Heart right ventricle (tissue), 16 donors: ENCODE data around the gene SYTL3. TPM values are rescaled to one million over a fixed set of nuclear protein-coding genes. Genes with fewer than 3 reads are reported as not detected.

Experiments
- ATAC-seq, 8 donors: fragments of 200-7000 bp; cut with Tn5 transposase; one replicate each; pipeline ENCODE4 v1.9.1; 2020; ENCODE audit warnings: mild to moderate bottlenecking in 8 of 8, moderate library complexity in 8 of 8, moderate number of reproducible peaks in 1 of 8
- DNase-seq, 2 donors: peaks; one replicate each; pipeline ENCODE4 v3.0.0-alpha.2; 2020
- H3K27ac ChIP-seq, 10 donors: fragments of 200-600 bp; sonication (generic) in 2 of 10; one replicate each; pipeline versions ENCODE4 v1.5.0 to v1.8.0; 2020 to 2022; ENCODE audit warnings: mild to moderate bottlenecking in 3 of 10
- H3K27me3 ChIP-seq, 7 donors: fragments of 200-600 bp; one replicate each; pipeline ENCODE4 v1.8.0; 2021 to 2022; ENCODE audit warnings: mild to moderate bottlenecking in 2 of 7
- H3K36me3 ChIP-seq, 9 donors: fragments of 200-600 bp; sonication (generic) in 1 of 9; one replicate each; pipeline versions ENCODE4 v1.5.0 to v1.8.0; 2020 to 2022; ENCODE audit warnings: mild to moderate bottlenecking in 2 of 9
- H3K4me1 ChIP-seq, 9 donors: fragments of 200-600 bp; sonication (generic) in 1 of 9; one replicate each; pipeline versions ENCODE4 v1.5.0 to v1.8.0; 2020 to 2022; ENCODE audit warnings: mild to moderate bottlenecking in 4 of 9
- H3K4me3 ChIP-seq, 10 donors: fragments of 200-600 bp; sonication (generic) in 2 of 10; one replicate each; pipeline versions ENCODE4 v1.5.0 to v1.8.0; 2020 to 2022; ENCODE audit warnings: mild to moderate bottlenecking in 7 of 10, moderate library complexity in 2 of 10
- H3K9me3 ChIP-seq, 11 donors: fragments of 200-600 bp in 10 of 11; sonication (generic) in 2 of 11; one replicate each; pipeline versions ENCODE4 v1.5.0 to v1.8.0; 2013 to 2022; ENCODE audit warnings: mild to moderate bottlenecking in 2 of 11, control low read depth in 1 of 11, moderate library complexity in 1 of 11
- WGBS, 2 donors: extraction: QIAGEN DNeasy Blood & Tissue Kit; methylation state at CpG; one replicate each; pipeline ENCODE4 v1.1.7; 2013; ENCODE audit warnings: inconsistent platforms in 1 of 2; 5-methylcytosine and 5-hydroxymethylcytosine counted together
- intact Hi-C, 10 donors: fragments of 100-400 bp; cut with DNase I; formaldehyde crosslinking; loops; one replicate each; pipeline versions ENCODE4 v1.11.1 to v1.14.2; 2022
- polyA plus RNA-seq, 2 donors: library from polyadenylated mRNA; stranded (reverse); fragments of 200-250 nt; gene quantifications; one replicate each; pipeline ENCODE4 v1.2.3, GENCODE V29; 2013
- total RNA-seq, 10 donors: library from RNA; stranded (reverse); fragmentation: NEBNext Ultra II Directional in 3 of 10; extraction: Animal tissue kit (Norgen Biotek cat#: 25700) in 3 of 10; gene quantifications; one replicate each; pipeline versions ENCODE4 v1.2.1 to v1.2.4, GENCODE V29; 2021 to 2023
- TF ChIP-seq, protein P1 (sequence below), 9 donors: fragments of 200-600 bp; sonication (generic) in 2 of 9; IDR thresholded peaks; one replicate each; pipeline versions ENCODE4 v1.5.0 to v1.8.0; 2021 to 2022; ENCODE audit warnings: antibody characterized with exemption in 9 of 9, mild to moderate bottlenecking in 5 of 9, moderate library complexity in 1 of 9
- donor health status: Arrhythmogenic right ventricular cardiomyopathy.
- donor health status: ischemic (EF 13 %, LVEDD 7.1; RV severe dilation, severe dysfunction).
- donor health status: healthy with polysubstance abuse.
- donor health status: DM: no; HTN: yes; CAD: no.
- donor health status: DM: no; HTN: no; CAD: no.
- donor health status: ischemic (EF 25% LVEDD 6.9; RV normal size, moderate dysfunction).
- donor health status: ischemic (EF 25% LVEDD 5.7; RV mildly dilated, moderate dysfunction).
- donor health status: healthy.
- donor health status: DM: yes; HTN: yes; CAD: no.
- donor health status: Ischemic cardiomyopathy.
- donor health status: ischemic (EF 35%, LVEDD 5.7; RV mildly dilated, moderate dysfunction).
- donor health status: nonischemic (EF 11% LVEDD 7.7; RV severe dilation, severe dysfunction).
- donor health status: DM: yes; HTN: yes; CAD: no.
- donor health status: PGD.
- donor health status: ischemic (EF 29% LVEDD 5.4; RV normal size, mild dysfunction).
- donor health status: nonischemic (EF 23%, LVEDD 6.1; RV moderate dilation, normal function).

SYTL3 gene
- total and polyA plus RNA-seq, 12 donors: 3.6 to 11.9 (median 8.1) TPM

DNA sequence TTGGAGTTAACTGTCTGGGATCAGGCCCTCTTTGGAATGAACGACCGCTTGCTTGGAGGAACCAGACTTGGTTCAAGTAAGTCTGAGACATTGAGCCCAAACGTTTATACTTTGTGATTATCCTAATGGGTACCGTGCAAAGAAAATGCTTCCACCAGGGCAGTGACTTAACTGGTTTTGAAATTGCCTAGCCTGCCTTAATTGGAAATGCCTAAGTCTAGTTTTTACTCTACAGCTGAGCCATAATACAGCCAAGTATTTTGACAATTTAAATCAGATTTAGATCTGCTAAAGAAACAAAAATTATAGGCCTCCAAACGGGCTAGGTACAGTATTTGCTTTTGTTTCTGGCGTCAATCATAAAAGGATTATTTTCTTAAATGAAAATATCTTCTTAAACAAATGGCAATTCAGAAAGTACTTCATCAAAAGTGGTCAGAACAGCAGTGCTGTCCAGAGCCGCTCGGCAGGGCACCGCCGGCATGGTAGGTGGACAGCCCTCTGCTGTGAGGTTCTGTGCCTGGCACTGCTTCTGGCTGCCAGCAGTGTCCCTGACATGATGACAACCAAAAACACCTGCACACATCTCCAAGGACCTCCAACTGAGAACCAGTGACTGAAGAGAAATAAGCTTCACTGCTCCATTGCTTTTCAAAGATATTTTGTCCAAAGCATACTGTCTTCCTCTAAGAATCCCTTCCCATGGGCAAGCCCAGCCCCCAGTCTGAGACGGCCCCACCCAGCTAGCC, 113.8 kb downstream of the SYTL3 start:
- H3K27ac ChIP-seq: peak overlapping the region in 4 of 10 donors; percentile 1 to 42 (median 22)

DNA sequence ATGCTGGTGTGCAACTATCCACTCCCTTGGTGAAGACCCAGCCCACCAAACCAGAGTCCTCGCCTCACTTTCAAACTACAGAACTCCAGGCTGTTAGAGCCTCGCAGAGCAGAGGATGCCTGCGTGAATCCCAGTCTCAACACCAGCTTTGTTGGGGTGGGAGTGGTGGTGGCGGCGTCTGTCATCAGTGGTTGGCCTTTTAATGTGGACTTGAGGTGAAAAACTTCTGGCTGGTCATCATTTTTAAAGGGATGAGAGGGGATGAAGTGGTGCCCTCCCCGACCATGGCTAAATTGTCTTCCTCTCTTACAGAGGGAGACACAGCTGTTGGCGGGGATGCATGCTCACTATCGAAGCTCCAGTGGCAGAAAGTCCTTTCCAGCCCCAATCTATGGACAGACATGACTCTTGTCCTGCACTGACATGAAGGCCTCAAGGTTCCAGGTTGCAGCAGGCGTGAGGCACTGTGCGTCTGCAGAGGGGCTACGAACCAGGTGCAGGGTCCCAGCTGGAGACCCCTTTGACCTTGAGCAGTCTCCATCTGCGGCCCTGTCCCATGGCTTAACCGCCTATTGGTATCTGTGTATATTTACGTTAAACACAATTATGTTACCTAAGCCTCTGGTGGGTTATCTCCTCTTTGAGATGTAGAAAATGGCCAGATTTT, 114.5 kb downstream of the SYTL3 start:
- Histone ChIP-seq H3K36me3 (peaks cover 0 to 75% (median 43%) of the 10 kb centered on the region in 9 donors), H3K27me3 (no peaks in the 10 kb centered on the region), H3K4me3 (no peak overlapping the region), H3K27ac (no peak overlapping the region), H3K4me1 (peaks cover 0 to 32% (median 20%) of the 10 kb centered on the region in 9 donors), H3K9me3 (no peaks in the 10 kb centered on the region)
- intact Hi-C loops: no loop called here
- DNase-seq (no peak), ATAC-seq (no peak)
- TF ChIP-seq, protein P1, sequence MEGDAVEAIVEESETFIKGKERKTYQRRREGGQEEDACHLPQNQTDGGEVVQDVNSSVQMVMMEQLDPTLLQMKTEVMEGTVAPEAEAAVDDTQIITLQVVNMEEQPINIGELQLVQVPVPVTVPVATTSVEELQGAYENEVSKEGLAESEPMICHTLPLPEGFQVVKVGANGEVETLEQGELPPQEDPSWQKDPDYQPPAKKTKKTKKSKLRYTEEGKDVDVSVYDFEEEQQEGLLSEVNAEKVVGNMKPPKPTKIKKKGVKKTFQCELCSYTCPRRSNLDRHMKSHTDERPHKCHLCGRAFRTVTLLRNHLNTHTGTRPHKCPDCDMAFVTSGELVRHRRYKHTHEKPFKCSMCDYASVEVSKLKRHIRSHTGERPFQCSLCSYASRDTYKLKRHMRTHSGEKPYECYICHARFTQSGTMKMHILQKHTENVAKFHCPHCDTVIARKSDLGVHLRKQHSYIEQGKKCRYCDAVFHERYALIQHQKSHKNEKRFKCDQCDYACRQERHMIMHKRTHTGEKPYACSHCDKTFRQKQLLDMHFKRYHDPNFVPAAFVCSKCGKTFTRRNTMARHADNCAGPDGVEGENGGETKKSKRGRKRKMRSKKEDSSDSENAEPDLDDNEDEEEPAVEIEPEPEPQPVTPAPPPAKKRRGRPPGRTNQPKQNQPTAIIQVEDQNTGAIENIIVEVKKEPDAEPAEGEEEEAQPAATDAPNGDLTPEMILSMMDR (IDR thresholded peaks at IDR 0.05): no peak
- 95% methylated on average over 14 of the region's 14 CpGs for WGBS, 2 donors

More for the DNA sequence above, 113.8 kb downstream of the SYTL3 start:
- TF ChIP-seq, protein P1 (IDR thresholded peaks at IDR 0.05): no peak
- peaks cover 0 to 25% (median 13%) of the 10 kb centered on the region in 9 donors for H3K4me1 ChIP-seq
- ATAC-seq: peak in 1 of 8 donors; percentile 21
- no peak for DNase-seq
- 64 to 68% methylated on average over 11 of the region's 11 CpGs for WGBS, 2 donors
- no peaks in the 10 kb centered on the region for H3K27me3 ChIP-seq
- peaks cover 0 to 68% (median 36%) of the 10 kb centered on the region in 9 donors for H3K36me3 ChIP-seq
- intact Hi-C loops: no loop called here
- no peak overlapping the region for H3K4me3 ChIP-seq
- H3K9me3 ChIP-seq: no peaks in the 10 kb centered on the region

DNA sequence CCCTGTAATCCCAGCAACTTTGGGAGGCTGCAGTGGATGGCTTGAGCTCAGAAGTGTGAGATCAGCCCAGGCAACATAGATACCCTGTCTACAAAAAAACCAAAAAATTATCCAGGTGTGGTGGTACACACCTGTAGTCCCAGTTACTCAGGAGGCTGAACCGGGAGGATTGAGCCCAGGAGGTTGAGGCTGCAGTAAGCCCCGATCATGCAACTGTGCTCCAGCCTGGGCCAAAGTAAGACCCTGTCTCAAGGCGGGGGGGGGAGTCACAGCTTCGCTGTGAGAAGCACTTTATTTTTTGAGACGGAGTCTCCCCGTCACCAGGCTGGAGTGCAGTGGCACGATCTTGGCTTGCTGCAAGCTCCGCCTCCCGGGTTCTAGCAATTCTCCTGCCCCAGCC, 115.1 kb downstream of the SYTL3 start:
- ATAC-seq (no peak), DNase-seq (no peak)
- peaks cover 0 to 81% (median 49%) of the 10 kb centered on the region in 9 donors for H3K36me3 ChIP-seq
- H3K27ac ChIP-seq: no peak overlapping the region
- TF ChIP-seq, protein P1 (IDR thresholded peaks at IDR 0.05): no peak
- no peaks in the 10 kb centered on the region for H3K9me3 ChIP-seq
- peaks cover 5 to 38% (median 25%) of the 10 kb centered on the region in 9 donors for H3K4me1 ChIP-seq
- H3K27me3 ChIP-seq: no peaks in the 10 kb centered on the region
- H3K4me3 ChIP-seq: no peak overlapping the region
- intact Hi-C loops: no loop called here
- WGBS, 2 donors: 97% methylated on average over 9 of the region's 9 CpGs

DNA sequence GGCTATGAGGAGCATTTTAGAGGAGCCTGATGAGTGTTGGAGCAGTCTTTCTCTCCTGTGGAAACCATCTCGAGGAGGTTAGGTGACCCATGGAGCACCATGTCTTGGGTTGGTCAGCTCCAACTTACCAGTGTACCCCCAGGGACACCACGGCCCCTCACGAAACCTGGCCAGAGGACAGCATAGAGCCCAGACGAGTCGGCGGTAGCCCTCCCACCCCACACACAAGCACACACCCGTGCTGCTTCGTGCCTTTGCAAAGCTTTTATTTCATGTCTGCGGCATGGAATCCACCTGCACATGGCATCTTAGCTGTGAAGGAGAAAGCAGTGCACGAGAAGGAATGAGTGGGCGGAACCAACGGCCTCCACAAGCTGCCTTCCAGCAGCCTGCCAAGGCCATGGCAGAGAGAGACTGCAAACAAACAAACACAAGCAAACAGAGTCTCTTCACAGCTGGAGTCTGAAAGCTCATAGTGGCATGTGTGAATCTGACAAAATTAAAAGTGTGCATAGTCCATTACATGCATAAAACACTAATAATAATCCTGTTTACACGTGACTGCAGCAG, 115.7 kb downstream of the SYTL3 start:
- Histone ChIP-seq H3K4me3 (no peak overlapping the region), H3K4me1 (peaks cover 7 to 45% (median 30%) of the 10 kb centered on the region in 9 donors), H3K27me3 (no peaks in the 10 kb centered on the region), H3K27ac (no peak overlapping the region), H3K36me3 (peaks cover 0 to 87% (median 56%) of the 10 kb centered on the region in 9 donors), H3K9me3 (no peaks in the 10 kb centered on the region)
- WGBS, 2 donors: 86% methylated on average over 13 of the region's 13 CpGs
- intact Hi-C loops: no loop called here
- TF ChIP-seq, protein P1 (IDR thresholded peaks at IDR 0.05): no peak
- ATAC-seq: no peak
- no peak for DNase-seq
